T-helper 1 cell treated with Interleukin-12 subunit alpha and Interleukin-12 subunit beta and Interleukin-4 antibody, amounts not matched to agents 30 ng/mL and 1 ng/mL, for 36 hours (primary cell): Measurements from ENCODE around the gene MTMR3. TPM values are rescaled to one million over a fixed set of nuclear protein-coding genes. Genes with fewer than 3 reads are reported as not detected.

Source experiments
- intact Hi-C: fragments of 100-400 bp; cut with micrococcal nuclease; formaldehyde crosslinking; loops from one replicate; pipeline ENCODE4 v1.15.1; 2024
- total RNA-seq: library from RNA; stranded (reverse); gene quantifications from 2 replicates; pipeline ENCODE4 v1.2.3, GENCODE V29; 2022

MTMR3 gene
- total RNA-seq, 1 donor from 2014 or later = 33.8 TPM

DNA sequence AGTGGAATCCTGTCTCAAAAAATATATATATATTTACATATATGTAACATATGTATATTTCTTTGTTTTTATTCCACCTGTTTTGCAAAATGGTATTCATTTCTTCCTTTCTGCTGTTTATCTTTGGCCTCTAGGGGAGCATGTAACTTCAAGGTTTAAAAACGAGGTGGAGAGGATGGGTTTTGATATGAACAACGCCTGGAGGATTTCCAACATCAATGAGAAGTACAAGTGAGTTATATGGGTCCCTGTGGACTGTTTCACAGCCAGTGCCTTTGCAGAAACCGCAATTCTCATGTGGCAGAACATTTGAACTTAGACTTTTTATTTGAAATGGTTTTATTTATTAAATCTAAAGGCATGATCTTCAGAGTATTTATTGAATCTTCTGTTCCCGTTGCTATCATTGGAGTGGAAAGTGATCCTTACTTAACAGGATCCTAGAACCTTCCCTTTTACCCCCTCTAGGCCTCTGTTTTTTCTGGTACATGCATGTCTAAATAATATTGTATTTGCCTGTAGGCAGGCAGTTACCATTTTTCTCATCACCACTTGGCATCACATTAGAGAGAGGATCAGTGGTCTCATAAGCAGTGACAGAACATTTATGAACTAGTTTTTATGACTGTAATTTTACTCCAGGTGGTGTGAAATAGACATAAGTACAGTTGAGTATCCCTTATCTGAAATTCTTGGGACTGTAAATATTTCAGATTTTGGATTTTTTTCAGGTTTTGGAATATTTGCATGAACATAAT is 115.8 kb downstream of the MTMR3 start:
- intact Hi-C loops = no loop called here

GRCh38 chr22:30000566-30000965 is 117.6 kb downstream of the MTMR3 start:
- intact Hi-C loops = no loop called here

- intact Hi-C loops = no loop called here
These were observed 118.5 kb downstream of the MTMR3 start for GRCh38 chr22:30001459-30001858.

GRCh38 chr22:30002861-30003486 is 120.0 kb downstream of the MTMR3 start:
- intact Hi-C loops = no loop called here

GRCh38 chr22:30004101-30004500 is 121.1 kb downstream of the MTMR3 start:
- intact Hi-C loops = loop anchor here (2.0 kb wide), 1 partner anchor 303 kb away; no protein-coding TSS in a partner anchor

DNA sequence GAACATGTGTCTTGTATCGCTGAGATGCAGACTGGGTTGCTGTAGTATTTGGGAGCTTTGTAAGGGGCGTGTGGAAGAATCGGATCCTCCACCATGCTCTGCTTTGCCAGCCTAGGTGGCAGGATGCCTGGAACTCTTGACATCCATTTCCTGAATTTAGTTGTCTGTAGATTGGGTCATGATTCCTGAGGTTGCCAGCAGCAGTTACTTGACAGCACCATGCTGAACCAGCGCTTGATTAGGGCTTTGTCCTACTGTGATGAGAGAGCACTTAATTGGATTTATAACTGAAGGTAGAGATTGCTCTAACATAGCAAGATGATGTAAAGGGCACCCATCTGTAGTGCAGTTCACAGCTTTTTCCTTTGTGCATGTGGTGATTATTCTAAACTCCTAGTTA is 121.7 kb downstream of the MTMR3 start:
- intact Hi-C loops = loop anchor here (1.0 to 5.0 kb wide), 8 partner anchors 83 to 414 kb away; partner anchors contain the start of genes ASCC2, UQCR10 and ZMAT5

- intact Hi-C loops = loop anchor here (1.0 to 5.0 kb wide), 8 partner anchors 82 to 415 kb away; partner anchors contain the start of genes ASCC2, UQCR10 and ZMAT5
These were observed 122.4 kb downstream of the MTMR3 start for GRCh38 chr22:30005213-30005857.

DNA sequence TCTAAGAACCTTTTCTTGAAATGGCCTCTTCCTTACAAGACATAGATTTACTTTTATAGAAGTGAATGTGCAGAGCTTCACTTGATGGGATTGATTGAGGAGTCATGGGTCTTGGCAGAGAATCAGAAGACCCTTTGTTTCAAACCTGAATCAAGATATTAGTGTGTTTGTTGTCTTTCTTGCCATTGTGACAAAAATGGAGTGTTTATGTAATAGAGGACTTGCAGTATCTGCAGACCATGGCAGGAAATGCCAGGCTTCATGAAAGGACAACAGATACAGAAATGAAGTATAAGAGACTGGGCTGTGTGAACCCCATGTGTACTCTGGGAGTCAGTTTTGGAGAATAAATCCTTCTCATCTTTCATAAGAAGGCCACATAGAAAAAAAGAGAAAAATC is 124.4 kb downstream of the MTMR3 start:
- intact Hi-C loops = loop anchor here (5.0 kb wide), 1 partner anchor 80 kb away; no protein-coding TSS in a partner anchor

DNA sequence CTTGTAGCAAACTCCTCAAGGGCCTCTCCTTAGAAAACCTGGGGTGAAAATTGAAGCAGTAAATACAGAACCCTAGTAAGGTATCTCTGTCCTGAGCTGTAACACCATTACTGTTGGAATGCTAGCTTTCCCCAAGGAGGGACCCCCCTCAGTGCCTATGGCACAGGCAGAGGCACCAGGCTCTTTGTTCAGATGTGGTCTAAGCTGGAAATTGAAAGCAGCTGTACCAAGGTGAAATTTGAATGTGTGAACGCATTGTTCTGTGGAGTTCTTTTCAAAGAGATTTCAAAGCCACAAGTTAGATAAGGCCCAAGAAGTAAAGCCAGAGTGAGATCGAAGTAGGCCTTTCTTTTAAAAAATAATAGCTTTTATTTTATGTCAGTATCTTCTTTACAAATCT is 125.4 kb downstream of the MTMR3 start:
- intact Hi-C loops = loop anchor here (5.0 kb wide), 1 partner anchor 79 kb away; no protein-coding TSS in a partner anchor

GRCh38 chr22:30009478-30009877 is 126.5 kb downstream of the MTMR3 start:
- intact Hi-C loops = loop anchor here (5.0 kb wide), 1 partner anchor 78 kb away; no protein-coding TSS in a partner anchor

DNA sequence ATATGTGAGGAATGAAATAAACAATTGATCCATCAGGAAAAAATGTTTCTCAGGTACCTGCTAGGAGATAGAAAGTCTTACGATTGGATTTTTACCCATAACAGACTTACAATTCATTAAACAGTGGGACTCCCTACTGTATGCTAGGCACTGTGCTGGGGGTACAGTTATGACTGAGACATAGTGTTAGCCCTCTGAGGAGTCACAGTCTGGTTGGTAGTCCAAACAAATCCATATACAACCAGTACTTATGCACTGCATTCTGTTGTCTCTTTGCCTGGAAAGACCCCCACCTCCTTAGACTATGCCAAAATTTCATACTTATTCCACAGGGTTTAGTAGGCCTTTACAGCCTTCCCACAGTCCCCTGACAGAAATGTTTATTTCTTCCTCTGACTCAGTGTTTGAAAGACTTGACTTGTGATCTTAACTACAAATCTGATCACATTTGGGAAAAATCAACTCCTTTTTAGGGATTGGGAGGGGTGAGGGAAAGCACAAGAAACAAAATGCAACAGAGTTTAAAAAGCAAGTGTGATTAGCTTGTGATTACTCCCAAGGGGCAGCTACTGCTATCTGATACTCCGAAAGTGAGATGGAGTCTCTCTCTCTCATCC is 127.9 kb downstream of the MTMR3 start:
- intact Hi-C loops = no loop called here

DNA sequence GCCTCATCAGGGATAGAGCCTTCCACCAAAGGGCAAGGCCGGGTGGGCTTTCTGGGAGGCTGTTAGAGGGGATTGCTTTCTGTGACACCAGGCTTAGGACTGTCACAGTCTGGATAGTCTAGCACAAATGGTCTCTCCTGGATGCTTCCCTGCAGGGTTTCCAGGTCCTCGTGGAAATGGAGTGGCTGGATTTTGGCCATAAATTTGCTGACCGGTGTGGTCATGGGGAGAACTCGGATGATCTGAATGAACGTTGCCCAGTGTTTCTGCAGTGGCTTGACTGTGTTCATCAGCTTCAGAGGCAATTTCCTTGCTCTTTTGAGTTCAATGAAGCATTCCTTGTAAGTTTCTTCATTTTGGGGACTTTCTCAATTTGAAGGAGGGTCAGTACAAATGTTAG is 130.2 kb downstream of the MTMR3 start:
- intact Hi-C loops = no loop called here

DNA sequence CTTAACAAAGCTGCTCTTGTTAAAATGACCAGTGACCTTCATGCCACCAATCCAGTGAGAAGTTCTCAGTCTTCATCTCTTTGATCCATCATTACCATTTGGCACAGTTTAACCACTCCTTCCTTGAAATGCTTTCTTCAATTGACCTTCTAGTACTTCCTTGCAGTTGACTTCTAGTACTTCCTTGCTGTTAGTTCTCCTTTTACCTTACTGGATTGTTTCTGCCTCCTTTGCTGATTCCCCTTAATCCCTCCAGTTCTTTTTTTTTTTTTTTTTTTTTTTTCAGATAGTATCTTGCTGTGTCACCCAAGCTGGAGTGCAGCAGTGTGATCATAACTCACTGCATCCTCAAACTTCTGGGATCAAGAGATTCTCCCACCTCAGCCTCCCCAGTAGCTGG is 131.3 kb downstream of the MTMR3 start:
- intact Hi-C loops = no loop called here

GRCh38 chr22:30015229-30015797 is 132.3 kb downstream of the MTMR3 start:
- intact Hi-C loops = no loop called here

GRCh38 chr22:30015846-30016245 is 132.9 kb downstream of the MTMR3 start:
- intact Hi-C loops = no loop called here

DNA sequence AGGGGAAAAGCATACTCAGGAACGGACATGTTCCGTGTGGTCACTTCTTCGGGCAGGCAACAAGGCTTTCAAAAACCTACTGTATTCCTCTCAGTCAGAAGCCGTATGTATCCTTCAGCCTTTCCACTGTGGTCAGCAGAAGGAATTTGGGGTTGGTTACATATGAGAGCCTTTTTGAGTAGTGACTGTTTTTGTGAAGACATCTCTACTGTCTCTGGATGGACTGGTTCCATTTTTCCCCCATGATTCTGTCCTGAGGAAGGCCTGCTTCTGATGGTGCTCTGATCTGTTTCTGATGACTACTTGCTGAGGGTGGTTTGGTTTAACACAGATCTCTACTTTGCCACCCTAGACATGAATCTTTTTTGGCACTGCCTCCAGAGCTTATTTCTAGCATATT is 133.6 kb downstream of the MTMR3 start:
- intact Hi-C loops = no loop called here

GRCh38 chr22:30017375-30018223 is 134.6 kb downstream of the MTMR3 start:
- intact Hi-C loops = no loop called here

GRCh38 chr22:30020511-30020910 is 137.5 kb downstream of the MTMR3 start:
- intact Hi-C loops = no loop called here

- intact Hi-C loops = no loop called here
These were observed 138.4 kb downstream of the MTMR3 start for GRCh38 chr22:30021338-30021737.

- intact Hi-C loops = no loop called here
These were observed 139.1 kb downstream of the MTMR3 start for GRCh38 chr22:30021881-30022619.
